ENCODE results near the gene DMC1.
A peak's percentile ranks its signal among the peaks of the same experiment; 100 is the strongest.

The DMC1 gene

DNA sequence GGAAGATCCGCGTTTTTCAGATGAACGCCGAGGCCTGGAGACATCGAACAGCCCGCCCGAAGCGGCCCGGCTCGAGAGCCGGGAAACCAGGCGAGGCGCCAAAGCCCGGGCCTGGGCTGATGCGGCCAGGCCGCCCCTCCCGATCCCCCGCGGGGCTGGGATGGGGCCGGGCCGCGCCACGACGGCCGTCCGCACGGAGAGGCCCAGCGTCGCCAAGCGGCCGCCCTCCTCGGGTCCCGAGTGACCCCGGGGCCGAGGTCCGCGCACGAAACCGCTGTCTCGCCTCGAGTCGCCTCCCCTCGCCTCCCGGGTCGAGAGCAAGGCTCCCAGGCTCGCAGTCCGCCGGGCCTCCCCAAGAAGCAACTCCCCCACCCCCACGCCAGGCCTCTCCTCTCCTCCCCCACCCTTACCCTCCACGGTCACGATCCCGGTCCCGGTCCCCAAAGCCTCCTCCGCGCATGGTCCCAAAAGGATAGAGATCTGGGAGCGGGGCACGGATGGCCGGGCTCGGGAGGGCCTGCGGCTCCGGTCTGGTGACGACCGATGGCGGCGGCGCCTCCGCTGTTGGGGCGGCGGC, 64.4 kb downstream of the DMC1 start:
- H3K9me3 ChIP-seq (replicated peaks; ENCODE audit: insufficient read depth, low read length) = no peaks in the 10 kb centered on the region
- peaks cover 39% of the 10 kb centered on the region for H4K20me1 ChIP-seq (ENCODE audit: insufficient read depth, low read length)
- H3K4me3 ChIP-seq (ENCODE audit: low read length) = peak overlapping the region; percentile 97
- H3F3A ChIP-seq (ENCODE audit: insufficient read depth, low read length) = peaks cover 9% of the 10 kb centered on the region; the same call in 1 of the 2 replicates
- peaks cover 56% of the 10 kb centered on the region for H3K79me2 ChIP-seq (ENCODE audit: low read length)
- H3K9ac ChIP-seq (ENCODE audit: low read length) = peak overlapping the region; percentile 100
- peak overlapping the region; percentile 80; the same call in 1 of the 2 replicates for H2AFZ ChIP-seq (ENCODE audit: low read length)
- no peak for TF ChIP-seq EZH2 (optimal IDR thresholded peaks at IDR 0.05; ENCODE audit: low read depth, low read length)
- H3K27me3 ChIP-seq (replicated peaks; ENCODE audit: insufficient read depth, low read length) = no peaks in the 10 kb centered on the region
- peaks cover 14% of the 10 kb centered on the region for H3K4me1 ChIP-seq (ENCODE audit: low read length)
- H3K36me3 ChIP-seq (replicated peaks; ENCODE audit: insufficient read depth, low read length) = no peaks in the 10 kb centered on the region; the same call in 1 of the 2 replicates
- DNase-seq = peak; percentile 53
- H3K27ac ChIP-seq (ENCODE audit: low read length) = peak overlapping the region; percentile 98
- no peaks in the 10 kb centered on the region for H3K9me2 ChIP-seq (replicated peaks; ENCODE audit: insufficient read depth, low read length)
- peak overlapping the region; percentile 97 for H3K4me2 ChIP-seq (ENCODE audit: low read depth, low read length)

DNA sequence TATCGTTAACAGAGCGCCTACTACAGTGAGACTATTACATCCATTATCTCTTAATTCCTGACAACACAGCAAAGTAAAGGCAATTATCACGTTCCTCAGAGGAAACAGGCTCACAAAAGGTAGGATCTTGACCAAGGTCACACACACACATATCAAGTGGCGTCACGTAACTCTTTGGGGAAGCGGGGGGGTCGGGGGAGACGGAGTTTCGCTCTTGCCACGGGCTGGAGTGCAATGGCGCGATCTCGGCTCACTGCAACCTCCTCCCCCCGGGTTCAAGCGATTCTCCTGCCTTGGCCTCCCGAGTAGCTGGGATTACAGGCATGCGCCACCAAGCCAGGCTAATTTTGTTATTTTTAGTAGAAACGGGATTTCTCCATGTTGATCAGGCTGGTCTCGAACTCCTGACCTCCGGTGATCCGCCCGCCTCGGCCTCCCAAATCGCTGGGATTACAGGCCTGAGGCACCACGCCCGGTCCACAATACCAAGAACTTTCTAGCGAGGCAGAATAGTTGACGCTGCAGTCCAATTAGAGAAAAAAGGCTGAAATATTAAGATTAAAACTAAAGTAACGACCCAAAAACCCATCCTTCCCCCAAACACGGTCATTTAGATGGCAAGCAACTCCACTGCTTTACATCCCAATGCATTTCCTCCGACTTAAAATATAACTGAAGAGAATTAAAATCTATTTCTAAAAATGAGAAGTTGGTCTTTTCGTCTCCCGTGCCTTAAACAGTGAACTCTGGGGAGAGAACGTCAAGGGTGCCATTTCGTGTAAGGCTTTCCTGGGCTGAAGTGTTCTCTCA, 65.0 kb downstream of the DMC1 start:
- Histone ChIP-seq H3K4me1 (ENCODE audit: low read length) (peaks cover 14% of the 10 kb centered on the region), H3F3A (ENCODE audit: insufficient read depth, low read length) (peaks cover 9% of the 10 kb centered on the region; the same call in 1 of the 2 replicates), H2AFZ (ENCODE audit: low read length) (no peak overlapping the region), H3K4me2 (ENCODE audit: low read depth, low read length) (peak overlapping the region; percentile 97), H3K27ac (ENCODE audit: low read length) (peak overlapping the region; percentile 98), H3K27me3 (replicated peaks; ENCODE audit: insufficient read depth, low read length) (no peaks in the 10 kb centered on the region), H3K9ac (ENCODE audit: low read length) (peak overlapping the region; percentile 100), H3K36me3 (replicated peaks; ENCODE audit: insufficient read depth, low read length) (no peaks in the 10 kb centered on the region; the same call in 1 of the 2 replicates), H3K9me3 (replicated peaks; ENCODE audit: insufficient read depth, low read length) (no peaks in the 10 kb centered on the region), H3K4me3 (ENCODE audit: low read length) (peak overlapping the region; percentile 97), H3K9me2 (replicated peaks; ENCODE audit: insufficient read depth, low read length) (no peaks in the 10 kb centered on the region), H4K20me1 (ENCODE audit: insufficient read depth, low read length) (peaks cover 39% of the 10 kb centered on the region), H3K79me2 (ENCODE audit: low read length) (peaks cover 62% of the 10 kb centered on the region)
- TF ChIP-seq EZH2phosphoT487 (IDR thresholded peaks at IDR 0.05; ENCODE audit: low read length) = no peak
- TF ChIP-seq, protein P1, sequence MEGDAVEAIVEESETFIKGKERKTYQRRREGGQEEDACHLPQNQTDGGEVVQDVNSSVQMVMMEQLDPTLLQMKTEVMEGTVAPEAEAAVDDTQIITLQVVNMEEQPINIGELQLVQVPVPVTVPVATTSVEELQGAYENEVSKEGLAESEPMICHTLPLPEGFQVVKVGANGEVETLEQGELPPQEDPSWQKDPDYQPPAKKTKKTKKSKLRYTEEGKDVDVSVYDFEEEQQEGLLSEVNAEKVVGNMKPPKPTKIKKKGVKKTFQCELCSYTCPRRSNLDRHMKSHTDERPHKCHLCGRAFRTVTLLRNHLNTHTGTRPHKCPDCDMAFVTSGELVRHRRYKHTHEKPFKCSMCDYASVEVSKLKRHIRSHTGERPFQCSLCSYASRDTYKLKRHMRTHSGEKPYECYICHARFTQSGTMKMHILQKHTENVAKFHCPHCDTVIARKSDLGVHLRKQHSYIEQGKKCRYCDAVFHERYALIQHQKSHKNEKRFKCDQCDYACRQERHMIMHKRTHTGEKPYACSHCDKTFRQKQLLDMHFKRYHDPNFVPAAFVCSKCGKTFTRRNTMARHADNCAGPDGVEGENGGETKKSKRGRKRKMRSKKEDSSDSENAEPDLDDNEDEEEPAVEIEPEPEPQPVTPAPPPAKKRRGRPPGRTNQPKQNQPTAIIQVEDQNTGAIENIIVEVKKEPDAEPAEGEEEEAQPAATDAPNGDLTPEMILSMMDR (IDR thresholded peaks at IDR 0.05; ENCODE audit: low read length) = no peak
- TF ChIP-seq EZH2 (optimal IDR thresholded peaks at IDR 0.05; ENCODE audit: low read depth, low read length) = no peak
- peak; percentile 74 for DNase-seq

DNA sequence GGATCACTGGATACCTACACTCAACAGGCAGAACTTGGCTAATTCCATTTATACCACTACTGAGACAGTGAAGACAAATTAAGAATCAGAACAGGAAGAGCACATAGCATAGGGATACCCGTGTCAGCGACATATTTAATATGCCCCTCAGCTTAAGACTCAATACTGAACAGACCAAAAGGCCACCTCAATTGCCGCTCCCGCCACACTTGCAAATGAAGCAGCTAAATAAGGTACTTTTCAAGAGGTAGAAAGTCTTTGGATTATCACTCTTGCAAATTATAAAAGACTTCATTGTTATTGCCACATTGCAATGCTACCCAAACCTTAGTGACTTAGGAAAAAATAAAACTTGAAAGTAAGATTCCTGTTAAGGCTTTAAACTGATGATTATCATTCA, 67.0 kb downstream of the DMC1 start:
- no peak for DNase-seq

More for the DNA sequence above, 67.0 kb downstream of the DMC1 start:
- peaks cover 17% of the 10 kb centered on the region for H3K36me3 ChIP-seq (replicated peaks; ENCODE audit: insufficient read depth, low read length)
- H4K20me1 ChIP-seq (ENCODE audit: insufficient read depth, low read length) = peaks cover 42% of the 10 kb centered on the region
- peaks cover 18% of the 10 kb centered on the region for H3K4me1 ChIP-seq (ENCODE audit: low read length)
- H3K4me2 ChIP-seq (ENCODE audit: low read depth, low read length) = peak overlapping the region; percentile 97
- H3K27me3 ChIP-seq (replicated peaks; ENCODE audit: insufficient read depth, low read length) = no peaks in the 10 kb centered on the region
- H3K79me2 ChIP-seq (ENCODE audit: low read length) = peaks cover 81% of the 10 kb centered on the region
- no peak overlapping the region for H2AFZ ChIP-seq (ENCODE audit: low read length)
- peaks cover 9% of the 10 kb centered on the region; the same call in 1 of the 2 replicates for H3F3A ChIP-seq (ENCODE audit: insufficient read depth, low read length)
- H3K4me3 ChIP-seq (ENCODE audit: low read length) = no peak overlapping the region
- no peak overlapping the region for H3K27ac ChIP-seq (ENCODE audit: low read length)
- H3K9me2 ChIP-seq (replicated peaks; ENCODE audit: insufficient read depth, low read length) = no peaks in the 10 kb centered on the region
- no peak overlapping the region for H3K9ac ChIP-seq (ENCODE audit: low read length)
- H3K9me3 ChIP-seq (replicated peaks; ENCODE audit: insufficient read depth, low read length) = no peaks in the 10 kb centered on the region
- TF ChIP-seq, protein P1 (IDR thresholded peaks at IDR 0.05; ENCODE audit: low read length) = no peak
- TF ChIP-seq EZH2 (optimal IDR thresholded peaks at IDR 0.05; ENCODE audit: low read depth, low read length) = no peak
- TF ChIP-seq EZH2phosphoT487 (IDR thresholded peaks at IDR 0.05; ENCODE audit: low read length) = no peak
